ENCODE measurements around the gene MCTP1.

DNA sequence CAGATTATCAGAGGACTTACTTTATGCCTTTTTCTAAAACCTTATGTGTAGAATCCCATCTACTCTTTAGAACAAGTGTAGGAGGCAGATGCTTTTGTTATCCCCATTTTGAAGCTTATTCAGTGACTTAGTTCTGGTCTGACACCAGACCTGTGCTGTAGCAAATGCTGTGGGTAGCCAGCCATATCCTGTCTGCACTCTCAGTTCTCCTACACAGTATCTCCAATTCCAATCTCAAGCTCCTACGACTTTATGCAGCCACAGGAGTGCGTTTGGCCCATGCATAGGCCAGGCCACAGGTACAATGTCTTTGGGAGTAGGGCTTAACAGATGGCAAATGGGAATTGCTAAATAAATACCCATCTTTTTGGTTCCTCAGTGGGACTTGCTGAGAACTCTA, 292.6 kb downstream of the MCTP1 start:
- TF ChIP-seq EP300 (IDR thresholded peaks at IDR 0.05; ENCODE audit: borderline replicate concordance): no peak
- TF ChIP-seq, protein P1, sequence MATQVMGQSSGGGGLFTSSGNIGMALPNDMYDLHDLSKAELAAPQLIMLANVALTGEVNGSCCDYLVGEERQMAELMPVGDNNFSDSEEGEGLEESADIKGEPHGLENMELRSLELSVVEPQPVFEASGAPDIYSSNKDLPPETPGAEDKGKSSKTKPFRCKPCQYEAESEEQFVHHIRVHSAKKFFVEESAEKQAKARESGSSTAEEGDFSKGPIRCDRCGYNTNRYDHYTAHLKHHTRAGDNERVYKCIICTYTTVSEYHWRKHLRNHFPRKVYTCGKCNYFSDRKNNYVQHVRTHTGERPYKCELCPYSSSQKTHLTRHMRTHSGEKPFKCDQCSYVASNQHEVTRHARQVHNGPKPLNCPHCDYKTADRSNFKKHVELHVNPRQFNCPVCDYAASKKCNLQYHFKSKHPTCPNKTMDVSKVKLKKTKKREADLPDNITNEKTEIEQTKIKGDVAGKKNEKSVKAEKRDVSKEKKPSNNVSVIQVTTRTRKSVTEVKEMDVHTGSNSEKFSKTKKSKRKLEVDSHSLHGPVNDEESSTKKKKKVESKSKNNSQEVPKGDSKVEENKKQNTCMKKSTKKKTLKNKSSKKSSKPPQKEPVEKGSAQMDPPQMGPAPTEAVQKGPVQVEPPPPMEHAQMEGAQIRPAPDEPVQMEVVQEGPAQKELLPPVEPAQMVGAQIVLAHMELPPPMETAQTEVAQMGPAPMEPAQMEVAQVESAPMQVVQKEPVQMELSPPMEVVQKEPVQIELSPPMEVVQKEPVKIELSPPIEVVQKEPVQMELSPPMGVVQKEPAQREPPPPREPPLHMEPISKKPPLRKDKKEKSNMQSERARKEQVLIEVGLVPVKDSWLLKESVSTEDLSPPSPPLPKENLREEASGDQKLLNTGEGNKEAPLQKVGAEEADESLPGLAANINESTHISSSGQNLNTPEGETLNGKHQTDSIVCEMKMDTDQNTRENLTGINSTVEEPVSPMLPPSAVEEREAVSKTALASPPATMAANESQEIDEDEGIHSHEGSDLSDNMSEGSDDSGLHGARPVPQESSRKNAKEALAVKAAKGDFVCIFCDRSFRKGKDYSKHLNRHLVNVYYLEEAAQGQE (IDR thresholded peaks at IDR 0.05; ENCODE audit: low read depth): no peak
- no peak for TF ChIP-seq TAF1 (IDR thresholded peaks at IDR 0.05; ENCODE audit: low read depth)
- TF ChIP-seq, protein P2, sequence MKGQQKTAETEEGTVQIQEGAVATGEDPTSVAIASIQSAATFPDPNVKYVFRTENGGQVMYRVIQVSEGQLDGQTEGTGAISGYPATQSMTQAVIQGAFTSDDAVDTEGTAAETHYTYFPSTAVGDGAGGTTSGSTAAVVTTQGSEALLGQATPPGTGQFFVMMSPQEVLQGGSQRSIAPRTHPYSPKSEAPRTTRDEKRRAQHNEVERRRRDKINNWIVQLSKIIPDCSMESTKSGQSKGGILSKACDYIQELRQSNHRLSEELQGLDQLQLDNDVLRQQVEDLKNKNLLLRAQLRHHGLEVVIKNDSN (IDR thresholded peaks at IDR 0.05): no peak
- TF ChIP-seq CEBPB (IDR thresholded peaks at IDR 0.05): no peak
- TF ChIP-seq YY1 (IDR thresholded peaks at IDR 0.05; ENCODE audit: low read depth): no peak
- TF ChIP-seq RAD21 (IDR thresholded peaks at IDR 0.05; ENCODE audit: low read depth): no peak
- TF ChIP-seq, protein P3, sequence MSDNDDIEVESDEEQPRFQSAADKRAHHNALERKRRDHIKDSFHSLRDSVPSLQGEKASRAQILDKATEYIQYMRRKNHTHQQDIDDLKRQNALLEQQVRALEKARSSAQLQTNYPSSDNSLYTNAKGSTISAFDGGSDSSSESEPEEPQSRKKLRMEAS (IDR thresholded peaks at IDR 0.05): no peak
